RWPE1 (cell line): ENCODE data around the gene CYTH1.

Source experiments
- CTCF ChIA-PET: fragments of 350-600 bp; sonication (Branson Sonifier 250); formaldehyde crosslinking; extraction: SDS; loops from one replicate; lab custom pipeline; 2021; lab: Yijun Ruan, JAX
- POLR2A ChIA-PET: fragments of 400-600 bp; formaldehyde crosslinking; extraction: SDS; loops from one replicate; lab custom pipeline; 2020; ENCODE audit warnings: antibody characterized with exemption; ENCODE audit not compliant: low non-redundant PET; lab: Yijun Ruan, JAX
- DNase-seq: peaks from one replicate; pipeline ENCODE4 v3.0.0; 2012; ENCODE audit warnings: low spot score
- H3K27ac ChIP-seq: fragments of 450-650 bp; 2 replicates; pipeline ENCODE4 v1.5.1; 2017
- CTCF ChIP-seq: fragments of 450-650 bp; conservative IDR thresholded peaks from 2 replicates; pipeline ENCODE4 v1.5.1; 2017; ENCODE audit warnings: low read depth, mild to moderate bottlenecking

CYTH1 gene

DNA sequence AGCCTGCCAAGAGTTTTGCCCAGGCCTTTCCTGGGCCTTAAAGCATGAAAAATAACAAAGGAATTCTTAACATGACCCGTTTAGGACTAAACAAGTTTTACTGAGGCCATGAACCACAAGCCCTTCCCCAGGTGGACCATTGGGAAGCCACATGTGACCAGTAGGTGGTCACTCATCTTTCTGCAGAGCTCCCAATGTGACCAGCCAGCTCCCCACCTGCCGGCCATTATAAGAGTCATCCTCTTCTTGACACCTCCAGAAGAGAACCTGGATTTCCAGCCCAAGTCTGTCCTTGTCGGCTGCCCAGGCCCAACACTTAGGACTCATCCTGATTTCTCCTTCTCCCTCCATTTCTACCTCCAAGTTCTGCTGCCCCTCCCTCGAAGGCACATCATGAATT, 113.2 kb downstream of the CYTH1 start:
- ChIA-PET POLR2A (interaction anchor here (0.6 kb wide), 1 partner anchor 20 kb away, joined by 3 read pairs; no protein-coding TSS in a partner anchor), CTCF (interaction anchor here (0.7 kb wide), 1 partner anchor 101 kb away, joined by 3 read pairs; no protein-coding TSS in a partner anchor)
- DNase-seq, result no peak

GRCh38 chr17:78667741-78668640, 114.1 kb downstream of the CYTH1 start:
- POLR2A ChIA-PET, result interaction anchor here (0.6 kb wide), 1 partner anchor 19 kb away, joined by 3 read pairs; no protein-coding TSS in a partner anchor
- CTCF ChIA-PET, result interaction anchor here (0.6 kb wide), 1 partner anchor 58 kb away, joined by 4 read pairs; no protein-coding TSS in a partner anchor
- DNase-seq, result no peak
- peak overlapping the region; percentile 8; the same call in 1 of the 2 replicates for H3K27ac ChIP-seq
- no peak for TF ChIP-seq CTCF

More for the DNA sequence above, 113.2 kb downstream of the CYTH1 start:
- TF ChIP-seq CTCF, result no peak
- peak overlapping the region; percentile 8; the same call in 1 of the 2 replicates for H3K27ac ChIP-seq

GRCh38 chr17:78667091-78667490, 115.0 kb downstream of the CYTH1 start:
- CTCF ChIA-PET, result no interaction called here

DNA sequence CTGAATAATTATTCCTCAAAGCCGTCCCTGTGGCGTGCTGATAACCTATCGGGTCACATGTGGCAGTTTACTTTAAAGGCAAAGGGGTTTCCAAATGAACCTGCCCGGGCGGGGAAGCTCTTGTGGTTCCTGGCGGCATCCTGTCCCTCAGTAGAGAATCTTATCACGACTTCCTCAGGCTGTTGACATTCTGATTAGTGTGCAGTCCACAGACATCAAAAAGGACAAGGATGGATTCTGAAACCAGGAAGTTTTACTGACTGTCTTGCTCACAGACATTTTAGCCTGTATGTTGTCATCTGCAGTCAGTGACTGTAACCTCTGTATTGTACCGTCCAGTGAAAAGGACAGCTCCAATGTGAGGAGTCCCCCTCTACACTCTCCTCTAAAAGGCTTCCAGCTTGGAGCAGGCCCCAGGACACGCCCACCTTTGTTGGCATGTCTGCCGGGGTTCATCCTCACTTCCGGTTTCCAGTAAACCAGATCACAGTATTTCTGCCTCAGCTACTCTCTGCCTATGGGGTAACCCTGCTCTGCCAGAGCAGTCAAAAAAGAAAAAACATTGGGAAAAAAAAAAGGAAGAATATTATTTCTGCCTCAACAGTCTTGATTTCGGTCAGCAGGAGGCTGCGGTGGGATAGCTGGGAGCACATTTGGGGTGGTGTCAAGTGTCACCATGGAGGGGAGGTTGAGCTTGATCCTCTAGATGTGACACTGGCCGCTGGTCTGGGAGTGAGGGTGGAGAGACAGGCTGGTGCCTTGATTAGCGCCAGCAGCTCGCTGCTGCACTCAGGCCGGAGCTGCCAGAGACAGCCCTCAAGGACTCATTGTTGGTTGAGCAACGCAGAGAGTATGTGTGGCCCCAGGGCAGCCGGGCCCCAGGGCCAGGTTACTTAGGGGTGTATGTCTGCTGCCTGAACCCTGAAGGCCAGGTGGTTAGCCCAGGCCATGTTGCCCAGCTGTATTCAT, 115.8 kb downstream of the CYTH1 start:
- no peak for TF ChIP-seq CTCF
- no peak for DNase-seq
- ChIA-PET POLR2A (no interaction called here), CTCF (interaction anchor here (0.6 kb wide), 1 partner anchor 152 kb away, joined by 4 read pairs; no protein-coding TSS in a partner anchor)
- H3K27ac ChIP-seq, result peak overlapping the region; percentile 19

More at GRCh38 chr17:78667091-78667490, 115.0 kb downstream of the CYTH1 start:
- POLR2A ChIA-PET, result no interaction called here
- DNase-seq, result no peak
- H3K27ac ChIP-seq, result peak overlapping the region; percentile 19
- no peak for TF ChIP-seq CTCF

GRCh38 chr17:78665387-78665951, 116.6 kb downstream of the CYTH1 start:
- no peak for TF ChIP-seq CTCF
- no peak for DNase-seq
- peak overlapping the region; percentile 19; the same call in 1 of the 2 replicates for H3K27ac ChIP-seq
- ChIA-PET POLR2A (no interaction called here), CTCF (no interaction called here)
